ENCODE data around the gene ZFAND4. TPM values are rescaled to one million over a fixed set of nuclear protein-coding genes. Genes with fewer than 3 reads are reported as not detected.

Gene ZFAND4
- total RNA-seq, 1 experiment from 2014 or later: 17.2 TPM

- no peak overlapping the region for H3K9ac ChIP-seq (ENCODE audit: extremely low read depth, insufficient read length, low read length)
- H3K14ac ChIP-seq (ENCODE audit: insufficient read depth, low read length): no peak overlapping the region
- no peak overlapping the region for H4K91ac ChIP-seq (ENCODE audit: insufficient read length, low read depth, low read length)
- no peak overlapping the region for H3T11ph ChIP-seq (ENCODE audit: low read length)
- H3K23me2 ChIP-seq (ENCODE audit: insufficient read length, low read depth, low read length, poor library complexity, severe bottlenecking): no peaks in the 10 kb centered on the region
- H3K79me1 ChIP-seq (ENCODE audit: insufficient read depth, low read depth, low read length, poor library complexity, severe bottlenecking): no peaks in the 10 kb centered on the region
- no peak for TF ChIP-seq CTCF (conservative IDR thresholded peaks at IDR 0.05)
- H3K9me3 ChIP-seq (ENCODE audit: control insufficient read depth, low read depth, low read length): no peaks in the 10 kb centered on the region
- H3K4ac ChIP-seq (ENCODE audit: low read depth, low read length): no peak overlapping the region
- H3K27me3 ChIP-seq (ENCODE audit: insufficient read depth, low read length): no peaks in the 10 kb centered on the region
- Mint-ChIP-seq H3K4me3 (no peak overlapping the region), H3K4me1 (peaks cover 5 to 10% of the 10 kb centered on the region in 2 experiments), H3K9me3 (peaks cover 5 to 7% of the 10 kb centered on the region in 2 experiments; a peak in 3 of 5 replicates), H3K36me3 (ENCODE audit: insufficient read depth in 1 of 3, low read depth in 3 of 3) (peaks cover 0 to 5% (median 1%) of the 10 kb centered on the region in 3 experiments; a peak in 2 of 7 replicates), H3K27ac (no peak overlapping the region), H3K27me3 (ENCODE audit: low read depth) (no peaks in the 10 kb centered on the region)
- no peak overlapping the region for H3K27ac ChIP-seq (ENCODE audit: insufficient read length, low read depth, low read length)
- no peak overlapping the region for H4K5ac ChIP-seq (ENCODE audit: insufficient read length, low read depth, low read length)
- H2BK12ac ChIP-seq (ENCODE audit: insufficient read length, low read depth, low read length): no peak overlapping the region
- H2BK120ac ChIP-seq (ENCODE audit: low read depth, low read length, poor library complexity, severe bottlenecking): no peak overlapping the region
- no peaks in the 10 kb centered on the region for H3K4me1 ChIP-seq (ENCODE audit: insufficient read depth, low read length)
- no peaks in the 10 kb centered on the region for H4K20me1 ChIP-seq (ENCODE audit: control insufficient read depth, insufficient read depth, insufficient read length)
- H3K23ac ChIP-seq (ENCODE audit: insufficient read length, low read depth, low read length): no peak overlapping the region
- DNase-seq: no peak
- H3K79me2 ChIP-seq (ENCODE audit: insufficient read depth, low read length): no peaks in the 10 kb centered on the region
- no peak overlapping the region for H2BK5ac ChIP-seq (ENCODE audit: insufficient read length, low read length)
- no peak overlapping the region for H3K18ac ChIP-seq (ENCODE audit: insufficient read length, low read depth, low read length)
- no peak overlapping the region for H2BK20ac ChIP-seq (ENCODE audit: low read depth, low read length, poor library complexity, severe bottlenecking)
- no peak overlapping the region for H3K4me2 ChIP-seq (ENCODE audit: insufficient read depth, insufficient read length, low read length)
- no peak overlapping the region for H3K56ac ChIP-seq (ENCODE audit: insufficient read length, low read depth, low read length)
- H2AK5ac ChIP-seq (ENCODE audit: insufficient read length, low read length): no peak overlapping the region
- no peak overlapping the region for H2AFZ ChIP-seq (ENCODE audit: low read length)
- no peak overlapping the region for H2BK15ac ChIP-seq (ENCODE audit: low read depth, low read length)
- WGBS (ENCODE audit: extremely low coverage, insufficient read length, low lambda C conversion rate): no CpG with 5 or more reads among the region's 2 CpGs
- H4K8ac ChIP-seq (replicated peaks; ENCODE audit: insufficient read length, low read depth, low read length): no peak overlapping the region
These were observed 87.4 kb downstream of the ZFAND4 start for GRCh38 chr10:45585131-45585530.

All from H9 (cell line).